ENCODE measurements around the gene COQ4.

Gene COQ4

DNA sequence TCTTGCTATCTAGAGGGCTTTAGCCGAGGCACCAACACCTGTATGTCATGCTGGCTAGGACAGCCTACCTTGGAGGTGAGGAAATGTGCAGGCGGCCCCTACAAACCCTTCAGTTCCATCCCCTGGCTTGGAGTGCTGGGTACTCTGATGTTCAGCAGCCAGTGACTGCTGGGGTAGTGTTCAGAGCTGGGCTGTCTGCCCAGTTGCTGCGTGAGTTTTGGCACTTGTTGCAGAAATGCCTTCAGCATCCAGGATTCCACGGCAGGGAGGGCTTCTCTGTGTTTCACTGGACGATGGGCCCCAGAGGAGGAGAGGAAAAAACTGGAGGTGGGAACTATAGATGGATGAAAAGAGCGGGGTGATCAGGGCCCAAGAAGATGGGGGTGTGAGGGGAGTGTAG, 36.2 kb upstream of the COQ4 start:
- Histone ChIP-seq H3K4me2 (ENCODE audit: low read depth, low read length, poor library complexity, severe bottlenecking) (no peak overlapping the region), H3K9ac (ENCODE audit: low read depth, low read length, poor library complexity, severe bottlenecking) (no peak overlapping the region), H3K4me3 (ENCODE audit: low read length, poor library complexity, severe bottlenecking) (no peak overlapping the region), H3K36me3 (ENCODE audit: insufficient read depth, low read length) (no peaks in the 10 kb centered on the region), H3K9me3 (ENCODE audit: insufficient read depth, low read depth, low read length) (no peaks in the 10 kb centered on the region), H3K27me3 (ENCODE audit: insufficient read depth, low read length, poor library complexity, severe bottlenecking) (no peaks in the 10 kb centered on the region), H3K79me2 (ENCODE audit: insufficient read depth, low read length) (no peaks in the 10 kb centered on the region), H3K9me2 (replicated peaks; ENCODE audit: low read depth, low read length) (no peaks in the 10 kb centered on the region), H3K4me1 (ENCODE audit: insufficient read depth, low read length, poor library complexity, severe bottlenecking) (peaks cover 4% of the 10 kb centered on the region), H3F3A (ENCODE audit: low read depth) (no peaks in the 10 kb centered on the region), H2AFZ (ENCODE audit: low read length) (no peak overlapping the region), H4K20me1 (ENCODE audit: insufficient read depth, low read length, poor library complexity, severe bottlenecking) (no peaks in the 10 kb centered on the region)
- TF ChIP-seq EZH2phosphoT487 (IDR thresholded peaks at IDR 0.05; ENCODE audit: borderline replicate concordance): no peak
- TF ChIP-seq, protein P1, sequence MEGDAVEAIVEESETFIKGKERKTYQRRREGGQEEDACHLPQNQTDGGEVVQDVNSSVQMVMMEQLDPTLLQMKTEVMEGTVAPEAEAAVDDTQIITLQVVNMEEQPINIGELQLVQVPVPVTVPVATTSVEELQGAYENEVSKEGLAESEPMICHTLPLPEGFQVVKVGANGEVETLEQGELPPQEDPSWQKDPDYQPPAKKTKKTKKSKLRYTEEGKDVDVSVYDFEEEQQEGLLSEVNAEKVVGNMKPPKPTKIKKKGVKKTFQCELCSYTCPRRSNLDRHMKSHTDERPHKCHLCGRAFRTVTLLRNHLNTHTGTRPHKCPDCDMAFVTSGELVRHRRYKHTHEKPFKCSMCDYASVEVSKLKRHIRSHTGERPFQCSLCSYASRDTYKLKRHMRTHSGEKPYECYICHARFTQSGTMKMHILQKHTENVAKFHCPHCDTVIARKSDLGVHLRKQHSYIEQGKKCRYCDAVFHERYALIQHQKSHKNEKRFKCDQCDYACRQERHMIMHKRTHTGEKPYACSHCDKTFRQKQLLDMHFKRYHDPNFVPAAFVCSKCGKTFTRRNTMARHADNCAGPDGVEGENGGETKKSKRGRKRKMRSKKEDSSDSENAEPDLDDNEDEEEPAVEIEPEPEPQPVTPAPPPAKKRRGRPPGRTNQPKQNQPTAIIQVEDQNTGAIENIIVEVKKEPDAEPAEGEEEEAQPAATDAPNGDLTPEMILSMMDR (conservative IDR thresholded peaks at IDR 0.05; ENCODE audit: low read length): no peak

DNA sequence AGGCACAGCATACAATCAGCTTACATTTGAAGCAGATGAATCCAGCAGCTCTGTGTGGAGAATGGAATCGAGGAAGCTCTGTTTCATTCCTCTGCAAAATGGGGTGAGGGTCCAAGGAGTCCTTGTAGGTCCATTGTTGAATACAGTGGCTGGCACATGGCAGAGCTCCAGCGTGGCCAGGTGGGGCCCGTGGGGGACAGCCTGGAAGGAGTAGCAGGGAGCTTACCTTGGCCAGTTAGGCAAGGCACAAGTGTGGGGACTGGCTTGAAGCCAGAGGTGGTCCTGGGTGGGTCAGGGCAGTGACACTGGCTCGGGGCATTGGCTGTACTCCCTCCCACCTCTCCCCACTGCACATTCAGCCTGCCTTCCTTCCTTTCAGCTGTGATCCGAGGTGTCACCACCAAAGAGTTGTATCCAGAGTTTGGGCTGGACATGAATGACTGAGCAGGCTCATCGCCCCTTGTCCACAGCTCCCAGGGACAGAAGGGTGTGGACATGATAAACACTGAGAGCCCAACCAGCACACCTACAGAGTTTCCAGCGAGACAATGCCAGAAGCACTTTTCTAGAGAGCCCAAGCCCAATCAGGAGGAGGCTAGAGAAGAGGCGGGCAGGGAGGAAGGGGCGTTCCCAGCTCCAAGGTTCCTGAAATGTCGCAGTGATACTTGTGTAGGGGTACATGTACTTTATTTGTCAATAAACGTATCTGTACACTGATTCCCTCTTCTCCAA, 34.2 kb upstream of the COQ4 start:
- Histone ChIP-seq H3F3A (ENCODE audit: low read depth) (no peaks in the 10 kb centered on the region), H3K4me2 (ENCODE audit: low read depth, low read length, poor library complexity, severe bottlenecking) (no peak overlapping the region), H2AFZ (ENCODE audit: low read length) (no peak overlapping the region), H3K9me3 (ENCODE audit: insufficient read depth, low read depth, low read length) (no peaks in the 10 kb centered on the region), H3K79me2 (ENCODE audit: insufficient read depth, low read length) (no peaks in the 10 kb centered on the region), H4K20me1 (ENCODE audit: insufficient read depth, low read length, poor library complexity, severe bottlenecking) (no peaks in the 10 kb centered on the region), H3K4me3 (ENCODE audit: low read length, poor library complexity, severe bottlenecking) (no peak overlapping the region), H3K36me3 (ENCODE audit: insufficient read depth, low read length) (no peaks in the 10 kb centered on the region), H3K9ac (ENCODE audit: low read depth, low read length, poor library complexity, severe bottlenecking) (no peak overlapping the region), H3K27me3 (ENCODE audit: insufficient read depth, low read length, poor library complexity, severe bottlenecking) (no peaks in the 10 kb centered on the region), H3K4me1 (ENCODE audit: insufficient read depth, low read length, poor library complexity, severe bottlenecking) (peaks cover 4% of the 10 kb centered on the region), H3K9me2 (replicated peaks; ENCODE audit: low read depth, low read length) (no peaks in the 10 kb centered on the region)
- TF ChIP-seq, protein P1 (conservative IDR thresholded peaks at IDR 0.05; ENCODE audit: low read length): no peak
- TF ChIP-seq EZH2phosphoT487 (IDR thresholded peaks at IDR 0.05; ENCODE audit: borderline replicate concordance): no peak

DNA sequence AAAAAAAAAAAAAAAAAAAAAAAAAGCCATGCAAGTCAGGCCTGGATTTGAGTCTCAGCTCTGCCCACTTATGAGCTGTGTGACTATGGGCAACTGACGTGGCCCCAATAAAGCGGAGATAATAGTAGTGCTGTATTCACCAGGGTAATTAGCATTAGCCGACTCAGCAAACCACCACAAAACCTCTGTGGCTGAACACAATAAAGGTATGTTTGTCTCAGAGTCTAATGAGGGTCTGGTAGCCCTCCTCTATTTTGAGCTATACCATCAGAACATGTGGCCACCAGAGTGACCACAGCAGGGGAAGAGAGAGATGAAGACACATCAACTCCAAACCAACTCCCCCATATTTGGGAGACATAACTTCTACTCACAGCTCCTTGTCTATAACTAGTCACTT, 30.6 kb upstream of the COQ4 start:
- Histone ChIP-seq H3K79me2 (ENCODE audit: insufficient read depth, low read length) (no peaks in the 10 kb centered on the region), H3K36me3 (ENCODE audit: insufficient read depth, low read length) (no peaks in the 10 kb centered on the region), H2AFZ (ENCODE audit: low read length) (no peak overlapping the region), H3K4me3 (ENCODE audit: low read length, poor library complexity, severe bottlenecking) (no peak overlapping the region), H3K4me2 (ENCODE audit: low read depth, low read length, poor library complexity, severe bottlenecking) (no peak overlapping the region), H3K9ac (ENCODE audit: low read depth, low read length, poor library complexity, severe bottlenecking) (no peak overlapping the region), H3K9me3 (ENCODE audit: insufficient read depth, low read depth, low read length) (no peaks in the 10 kb centered on the region), H3K9me2 (replicated peaks; ENCODE audit: low read depth, low read length) (no peaks in the 10 kb centered on the region), H4K20me1 (ENCODE audit: insufficient read depth, low read length, poor library complexity, severe bottlenecking) (no peaks in the 10 kb centered on the region), H3F3A (ENCODE audit: low read depth) (no peaks in the 10 kb centered on the region), H3K4me1 (ENCODE audit: insufficient read depth, low read length, poor library complexity, severe bottlenecking) (peaks cover 4% of the 10 kb centered on the region), H3K27me3 (ENCODE audit: insufficient read depth, low read length, poor library complexity, severe bottlenecking) (no peaks in the 10 kb centered on the region)
- TF ChIP-seq EZH2phosphoT487 (IDR thresholded peaks at IDR 0.05; ENCODE audit: borderline replicate concordance): no peak
- TF ChIP-seq, protein P1 (conservative IDR thresholded peaks at IDR 0.05; ENCODE audit: low read length): no peak

Measured in Loucy (cell line).